GM12878 (cell line): ENCODE data around the gene VIPAS39. TPM values are rescaled to one million over a fixed set of nuclear protein-coding genes. Genes with fewer than 3 reads are reported as not detected.

Experiments used
- ATAC-seq: fragments of 200-7000 bp; cut with Tn5 transposase; 3 replicates; pipeline ENCODE4 v1.9.1; 2020; ENCODE audit warnings: mild to moderate bottlenecking, moderate library complexity
- BruUV-seq: library from RNA; stranded (reverse); fragments of 400-500 nt; replicated peaks from 2 replicates; lab custom pipeline; 2021; lab: Mats Ljungman, UMichigan
- CTCF ChIA-PET: fragments of 300-600 bp; sonication (Branson Sonifier 250); formaldehyde crosslinking; extraction: SDS; loops from one replicate; lab custom pipeline; 2021; ENCODE audit warnings: inconsistent platforms; lab: Yijun Ruan, JAX
- POLR2A ChIA-PET: fragments of 350-600 bp; formaldehyde crosslinking; extraction: SDS; loops from one replicate; lab custom pipeline; 2021; ENCODE audit warnings: inconsistent platforms; lab: Charles Lee
- RAD21 ChIA-PET: fragments of 300-600 bp; sonication (Branson Sonifier 250); formaldehyde crosslinking; loops from one replicate; lab custom pipeline; 2023; ENCODE audit warnings: antibody characterized with exemption; ENCODE audit not compliant: unreplicated experiment; lab: Charles Lee
- SMC1A ChIA-PET: fragments of 300-600 bp; sonication (Branson Sonifier 250); formaldehyde crosslinking; loops from one replicate; lab custom pipeline; 2023; ENCODE audit not compliant: unreplicated experiment, uncharacterized antibody; lab: Charles Lee
- DNase-seq: peaks from one replicate; pipeline ENCODE4 v3.0.0-alpha.2; 2011; ENCODE audit warnings: low read depth, low spot score
- FAIRE-seq: peaks from 3 replicates; lab custom pipeline; 2011; peaks lifted over from hg19 to GRCh38; lab: Jason Lieb, UNC
- H2AFZ ChIP-seq: 2 replicates; pipeline ENCODE4 v1.6.0; 2011; ENCODE audit warnings: low read depth, low read length, control low read depth; ENCODE audit not compliant: control insufficient read depth
- H3K27ac ChIP-seq: 2 replicates; pipeline ENCODE4 v1.5.1; 2011; ENCODE audit warnings: control low read depth; ENCODE audit not compliant: control insufficient read depth, insufficient read depth
- H3K27me3 ChIP-seq, 2 experiments: replicated peaks in 1 of 2; 2 replicates each; pipeline versions ENCODE4 v1.6.0 to v1.6.1; 2011; ENCODE audit warnings: low read length in 1 of 2; ENCODE audit not compliant: control insufficient read depth in 2 of 2, insufficient read depth in 2 of 2
- H3K36me3 ChIP-seq, 2 experiments: 2 replicates each; pipeline ENCODE4 v1.5.1; 2011; ENCODE audit warnings: low read length in 1 of 2; ENCODE audit not compliant: control insufficient read depth in 2 of 2, insufficient read depth in 2 of 2
- H3K4me1 ChIP-seq: 2 replicates; pipeline ENCODE4 v1.6.1; 2011; ENCODE audit warnings: mild to moderate bottlenecking, low read length, moderate library complexity, mixed read lengths; ENCODE audit not compliant: control insufficient read depth, insufficient read depth
- H3K4me2 ChIP-seq: 2 replicates; pipeline ENCODE4 v1.6.0; 2011; ENCODE audit warnings: control low read depth; ENCODE audit not compliant: control insufficient read depth, insufficient read depth
- H3K4me3 ChIP-seq: fragments of 200-600 bp; sonication (generic); 2 replicates; pipeline ENCODE4 v1.5.1; 2016
- H3K79me2 ChIP-seq: 2 replicates; pipeline ENCODE4 v1.6.0; 2011; ENCODE audit warnings: low read length; ENCODE audit not compliant: control insufficient read depth, insufficient read depth
- H3K9ac ChIP-seq: 2 replicates; pipeline ENCODE4 v1.8.0; 2011; ENCODE audit warnings: low read length, control low read depth, mixed read lengths; ENCODE audit not compliant: control insufficient read depth, insufficient read depth
- H3K9me3 ChIP-seq: replicated peaks from 3 replicates; pipeline ENCODE4 v1.5.1; 2011; ENCODE audit warnings: mild to moderate bottlenecking, low read length; ENCODE audit not compliant: control insufficient read depth, insufficient read depth
- H4K20me1 ChIP-seq: 2 replicates; pipeline ENCODE4 v1.6.0; 2011; ENCODE audit not compliant: control insufficient read depth, insufficient read depth
- BCL11A ChIP-seq: IDR thresholded peaks from 2 replicates; pipeline ENCODE4 v1.6.1; 2011; ENCODE audit warnings: low read depth, low read length
- CEBPB ChIP-seq, 2 experiments: fragments of 150-350 bp in 1 of 2; IDR thresholded peaks; 2 replicates each; pipeline ENCODE4 v1.6.1; 2012 to 2014; ENCODE audit warnings: low read depth in 2 of 2, low read length in 2 of 2, borderline replicate concordance in 1 of 2, inconsistent platforms in 1 of 2
- CHD4 ChIP-seq: fragments of 200-600 bp; sonication (generic); IDR thresholded peaks from 2 replicates; pipeline ENCODE4 v1.6.1; 2016; ENCODE audit warnings: mild to moderate bottlenecking
- CREB1 ChIP-seq: IDR thresholded peaks from 2 replicates; pipeline ENCODE4 v1.6.1; 2012; ENCODE audit warnings: low read depth, mild to moderate bottlenecking, inconsistent platforms
- GABPA ChIP-seq: IDR thresholded peaks from 2 replicates; pipeline ENCODE4 v1.6.1; 2014; ENCODE audit warnings: antibody characterized with exemption, low read depth, mild to moderate bottlenecking, inconsistent platforms
- NFIC ChIP-seq: IDR thresholded peaks from 2 replicates; pipeline ENCODE4 v1.6.1; 2012; ENCODE audit warnings: low read depth, mild to moderate bottlenecking, inconsistent platforms, low read length, moderate library complexity
- PAX8 ChIP-seq: fragments of 450-650 bp; IDR thresholded peaks from 2 replicates; pipeline ENCODE4 v1.6.1; 2017; ENCODE audit warnings: mild to moderate bottlenecking, moderate library complexity
- POLR2A ChIP-seq: IDR thresholded peaks from 2 replicates; pipeline ENCODE4 v1.6.1; 2011; ENCODE audit warnings: low read depth, mild to moderate bottlenecking, low read length
- SIX5 ChIP-seq: IDR thresholded peaks from 2 replicates; pipeline ENCODE4 v1.6.1; 2011; ENCODE audit warnings: mild to moderate bottlenecking, low read depth, low read length, moderate library complexity; ENCODE audit not compliant: severe bottlenecking
- SREBF1 ChIP-seq: IDR thresholded peaks from 2 replicates; pipeline ENCODE4 v1.6.1; 2012; ENCODE audit warnings: mild to moderate bottlenecking, low read length
- TCF12 ChIP-seq: IDR thresholded peaks from 2 replicates; pipeline ENCODE4 v1.6.1; 2011; ENCODE audit warnings: low read depth, mild to moderate bottlenecking, low read length
- WGBS: methylation state at CpG from one replicate; pipeline ENCODE4 v1.1.6; 2016; ENCODE audit warnings: low lambda C conversion rate; ENCODE audit not compliant: insufficient replicate concordance, insufficient coverage; ENCODE audit errors: missing lambda C conversion rate; 5-methylcytosine and 5-hydroxymethylcytosine counted together
- in situ Hi-C: fragments of 300-500 bp; cut with MboI; formaldehyde crosslinking; loops from 9 replicates; pipeline ENCODE4 v1.14.3; 2018; ENCODE audit warnings: mixed read lengths
- intact Hi-C: fragments of 100-400 bp; cut with micrococcal nuclease; formaldehyde crosslinking; loops from one replicate; pipeline ENCODE4 v1.14.2; 2022; ENCODE audit not compliant: unreplicated experiment
- polyA plus RNA-seq, 11 experiments: library from polyadenylated mRNA; depleted of rRNA in 4 of 11; unstranded in 6 of 11; stranded (reverse) in 5 of 11; fragments of >200 nt; fragmentation: Nextera tagmentation in 4 of 11; fragmentation: Illumina TruSeq in 1 of 11; extraction: Ambion mirVana in 4 of 11; extraction: Trizol in 1 of 11; gene quantifications; 1 replicate in 1 of 11; 2 replicates in 10 of 11; pipeline versions ENCODE4 v1.2.1 to v1.2.3, GENCODE V29; 2011 to 2016; ENCODE audit warnings: inconsistent platforms in 2 of 11, missing spikeins in 2 of 11, low read depth in 1 of 11
- total RNA-seq, 4 experiments: library from RNA; depleted of rRNA in 3 of 4; stranded (reverse); fragments of >200 nt in 3 of 4; fragmentation: Illumina TruSeq in 1 of 4; extraction: Trizol in 1 of 4; gene quantifications; 2 replicates each; pipeline versions ENCODE4 v1.2.1 to v1.2.3, GENCODE V29; 2013 to 2021
- TF ChIP-seq, protein P1 (sequence below): fragments of 450-650 bp; formaldehyde crosslinking; IDR thresholded peaks from 2 replicates; pipeline ENCODE4 v1.4.0; 2022; ENCODE audit warnings: mild to moderate bottlenecking, moderate library complexity
- TF ChIP-seq, protein P2 (sequence below), 3 experiments: IDR thresholded peaks in 2 of 3; conservative IDR thresholded peaks in 1 of 3; 2 replicates each; pipeline ENCODE4 v1.5.1; 2011; ENCODE audit warnings: low read depth in 3 of 3, low read length in 3 of 3, mild to moderate bottlenecking in 3 of 3, control low read depth in 2 of 3, moderate library complexity in 2 of 3, inconsistent platforms in 1 of 3, mixed read lengths in 1 of 3; ENCODE audit not compliant: control insufficient read depth in 2 of 3, insufficient read depth in 1 of 3; ENCODE audit errors: extremely low read depth in 1 of 3

Gene VIPAS39
- total and polyA plus RNA-seq, 10 of the 15 experiments (the other 5 are each of a cell fraction or from before 2014, with no cell fraction given) = 6.7 to 38.8 (median 18.5) TPM

DNA sequence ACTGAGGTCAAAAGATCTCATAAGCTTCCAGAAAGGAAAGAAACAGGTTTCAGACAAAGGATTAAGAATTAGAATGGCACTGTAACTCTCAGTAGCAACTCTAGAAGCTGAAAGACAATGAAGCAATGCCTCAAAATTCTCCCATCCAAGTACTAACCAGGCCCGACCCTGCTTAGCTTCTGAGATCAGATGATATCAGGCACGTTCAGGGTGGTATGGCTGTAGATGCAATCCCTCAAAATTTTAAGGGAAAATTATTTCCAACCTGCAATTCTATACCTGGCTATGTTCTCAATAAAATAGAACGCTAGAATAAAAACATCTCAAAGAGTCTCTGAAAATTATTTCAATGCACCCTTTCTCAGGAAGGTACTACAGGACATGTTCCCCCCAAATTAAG lies 53.6 kb downstream of the VIPAS39 start:
- Histone ChIP-seq H3K4me2 (no peak overlapping the region), H3K4me3 (no peak overlapping the region), H3K27me3 (no peaks in the 10 kb centered on the region), H3K36me3 (no peaks in the 10 kb centered on the region), H3K9ac (no peak overlapping the region), H3K27ac (no peak overlapping the region), H2AFZ (no peak overlapping the region), H3K9me3 (no peaks in the 10 kb centered on the region), H3K79me2 (no peaks in the 10 kb centered on the region), H3K4me1 (no peaks in the 10 kb centered on the region; the same call in 1 of the 2 replicates), H4K20me1 (no peaks in the 10 kb centered on the region)
- ChIA-PET RAD21 (no interaction called here), POLR2A (no interaction called here), CTCF (no interaction called here), SMC1A (interaction anchor here (0.9 to 1.0 kb wide), 2 partner anchors 33 to 88 kb away, joined by 3 read pairs; no protein-coding TSS in a partner anchor)
- intact Hi-C loops (no loop called here), in situ Hi-C loops (no loop called here)
- 70% methylated on average over 3 of the region's 3 CpGs for WGBS
- DNase-seq (no peak), FAIRE-seq (no peak), ATAC-seq (no peak)
- BruUV-seq = no TSS peak
- TF ChIP-seq CHD4 = no peak
- TF ChIP-seq GABPA = no peak
- TF ChIP-seq PAX8 = no peak
- no peak for TF ChIP-seq NFIC
- TF ChIP-seq SREBF1 = no peak
- TF ChIP-seq, protein P1, sequence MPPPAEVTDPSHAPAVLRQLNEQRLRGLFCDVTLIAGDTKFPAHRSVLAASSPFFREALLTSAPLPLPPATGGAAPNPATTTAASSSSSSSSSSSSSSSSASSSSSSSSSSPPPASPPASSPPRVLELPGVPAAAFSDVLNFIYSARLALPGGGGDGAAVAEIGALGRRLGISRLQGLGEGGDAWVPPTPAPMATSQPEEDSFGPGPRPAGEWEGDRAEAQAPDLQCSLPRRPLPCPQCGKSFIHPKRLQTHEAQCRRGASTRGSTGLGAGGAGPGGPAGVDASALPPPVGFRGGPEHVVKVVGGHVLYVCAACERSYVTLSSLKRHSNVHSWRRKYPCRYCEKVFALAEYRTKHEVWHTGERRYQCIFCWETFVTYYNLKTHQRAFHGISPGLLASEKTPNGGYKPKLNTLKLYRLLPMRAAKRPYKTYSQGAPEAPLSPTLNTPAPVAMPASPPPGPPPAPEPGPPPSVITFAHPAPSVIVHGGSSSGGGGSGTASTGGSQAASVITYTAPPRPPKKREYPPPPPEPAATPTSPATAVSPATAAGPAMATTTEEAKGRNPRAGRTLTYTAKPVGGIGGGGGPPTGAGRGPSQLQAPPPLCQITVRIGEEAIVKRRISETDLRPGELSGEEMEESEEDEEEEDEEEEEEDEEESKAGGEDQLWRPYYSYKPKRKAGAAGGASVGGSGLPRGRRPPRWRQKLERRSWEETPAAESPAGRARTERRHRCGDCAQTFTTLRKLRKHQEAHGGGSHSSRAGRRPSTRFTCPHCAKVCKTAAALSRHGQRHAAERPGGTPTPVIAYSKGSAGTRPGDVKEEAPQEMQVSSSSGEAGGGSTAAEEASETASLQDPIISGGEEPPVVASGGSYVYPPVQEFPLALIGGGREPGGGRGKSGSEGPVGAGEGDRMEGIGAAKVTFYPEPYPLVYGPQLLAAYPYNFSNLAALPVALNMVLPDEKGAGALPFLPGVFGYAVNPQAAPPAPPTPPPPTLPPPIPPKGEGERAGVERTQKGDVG (CRISPR knock-in tag) = no peak
- TF ChIP-seq TCF12 = no peak
- TF ChIP-seq CREB1 = no peak
- no peak for TF ChIP-seq POLR2A
- TF ChIP-seq, protein P2, sequence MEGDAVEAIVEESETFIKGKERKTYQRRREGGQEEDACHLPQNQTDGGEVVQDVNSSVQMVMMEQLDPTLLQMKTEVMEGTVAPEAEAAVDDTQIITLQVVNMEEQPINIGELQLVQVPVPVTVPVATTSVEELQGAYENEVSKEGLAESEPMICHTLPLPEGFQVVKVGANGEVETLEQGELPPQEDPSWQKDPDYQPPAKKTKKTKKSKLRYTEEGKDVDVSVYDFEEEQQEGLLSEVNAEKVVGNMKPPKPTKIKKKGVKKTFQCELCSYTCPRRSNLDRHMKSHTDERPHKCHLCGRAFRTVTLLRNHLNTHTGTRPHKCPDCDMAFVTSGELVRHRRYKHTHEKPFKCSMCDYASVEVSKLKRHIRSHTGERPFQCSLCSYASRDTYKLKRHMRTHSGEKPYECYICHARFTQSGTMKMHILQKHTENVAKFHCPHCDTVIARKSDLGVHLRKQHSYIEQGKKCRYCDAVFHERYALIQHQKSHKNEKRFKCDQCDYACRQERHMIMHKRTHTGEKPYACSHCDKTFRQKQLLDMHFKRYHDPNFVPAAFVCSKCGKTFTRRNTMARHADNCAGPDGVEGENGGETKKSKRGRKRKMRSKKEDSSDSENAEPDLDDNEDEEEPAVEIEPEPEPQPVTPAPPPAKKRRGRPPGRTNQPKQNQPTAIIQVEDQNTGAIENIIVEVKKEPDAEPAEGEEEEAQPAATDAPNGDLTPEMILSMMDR (IDR thresholded peaks at IDR 0.05 in 2 of 3, conservative IDR thresholded peaks at IDR 0.05 in 1 of 3; ENCODE audit: control insufficient read depth in 2 of 3, extremely low read depth in 1 of 3, insufficient read depth in 1 of 3, low read depth in 3 of 3, low read length in 3 of 3) = no peak
- no peak for TF ChIP-seq SIX5
- no peak for TF ChIP-seq CEBPB (IDR thresholded peaks at IDR 0.05; ENCODE audit: borderline replicate concordance in 1 of 2, low read depth in 2 of 2, low read length in 2 of 2)
- no peak for TF ChIP-seq BCL11A
